HCT116 (cell line): ENCODE results near the gene PXK. TPM values are rescaled to one million over a fixed set of nuclear protein-coding genes. Genes with fewer than 3 reads are reported as not detected.

ENCODE experiments used
- ATAC-seq: fragments of 200-7000 bp; cut with Tn5 transposase; 2 replicates; pipeline ENCODE4 v1.9.1; 2020; ENCODE audit warnings: mild to moderate bottlenecking, moderate library complexity
- BruUV-seq: library from RNA; stranded (reverse); fragments of 400-500 nt; replicated peaks from 2 replicates; lab custom pipeline; 2021; lab: Mats Ljungman, UMichigan
- CTCF ChIA-PET: fragments of 300-600 bp; sonication (Branson Sonifier 250); formaldehyde crosslinking; loops from one replicate; lab custom pipeline; 2021; ENCODE audit warnings: antibody characterized with exemption; lab: Charles Lee
- POLR2A ChIA-PET: fragments of 300-600, 350-600 bp; sonication (Branson Sonifier 250); formaldehyde crosslinking; loops from one replicate; lab custom pipeline; 2021; ENCODE audit warnings: antibody characterized with exemption; lab: Charles Lee
- RAD21 ChIA-PET, 2 experiments: fragments of 300-600 bp; sonication (Branson Sonifier 250); formaldehyde crosslinking; loops; one replicate each; lab custom pipeline; 2023; ENCODE audit warnings: low total read pairs in 2 of 2; ENCODE audit not compliant: uncharacterized antibody in 2 of 2, unreplicated experiment in 2 of 2, low non-redundant PET in 1 of 2; lab: Charles Lee
- DNase-seq: peaks from one replicate; pipeline ENCODE4 v3.0.0-alpha.2; 2010; ENCODE audit warnings: low read depth, low spot score
- H2AFZ ChIP-seq: fragments of 200-600 bp; shearing (Covaris generic), sonication (generic); 2 replicates; pipeline ENCODE4 v1.6.1; 2017; ENCODE audit warnings: low read depth, mixed run types, mixed read lengths, antibody characterized with exemption, low read length; ENCODE audit not compliant: poor library complexity, severe bottlenecking
- H3K27ac ChIP-seq: 2 replicates; pipeline ENCODE4 v1.5.1; 2012; ENCODE audit warnings: low read depth, low read length
- H3K27me3 ChIP-seq: fragments of 200-600 bp; sonication (generic); 2 replicates; pipeline ENCODE4 v1.6.1; 2016; ENCODE audit warnings: mixed run types, low read length, mixed read lengths; ENCODE audit not compliant: insufficient read depth
- H3K36me3 ChIP-seq, 2 experiments: fragments of 200-500 bp in 1 of 2; fragments of 200-600 bp in 1 of 2; sonication (Bioruptor generic) in 1 of 2; sonication (generic) in 1 of 2; 2 replicates each; pipeline versions ENCODE4 v1.5.1 to v1.6.1; 2014 to 2016; ENCODE audit warnings: low read length in 2 of 2, inconsistent platforms in 1 of 2, mixed read lengths in 1 of 2, mixed run types in 1 of 2; ENCODE audit not compliant: insufficient read depth in 2 of 2, control insufficient read depth in 1 of 2
- H3K4me1 ChIP-seq, 2 experiments: fragments of 200-600 bp in 1 of 2; sonication (generic) in 1 of 2; 2 replicates each; pipeline versions ENCODE4 v1.5.1 to v1.6.1; 2012 to 2017; ENCODE audit warnings: low read length in 2 of 2, inconsistent platforms in 1 of 2, mild to moderate bottlenecking in 1 of 2, mixed read lengths in 1 of 2, mixed run types in 1 of 2, moderate library complexity in 1 of 2; ENCODE audit not compliant: insufficient read depth in 2 of 2, control insufficient read depth in 1 of 2
- H3K4me2 ChIP-seq: fragments of 200-600 bp; sonication (generic); 2 replicates; pipeline ENCODE4 v1.6.1; 2017; ENCODE audit warnings: mixed run types, low read length, mixed read lengths
- H3K4me3 ChIP-seq, 2 experiments: fragments of 200-600 bp in 1 of 2; sonication (generic) in 1 of 2; replicated peaks in 1 of 2; 2 replicates each; pipeline ENCODE4 v1.5.1; 2011 to 2016; ENCODE audit warnings: low read length in 2 of 2, control low read depth in 1 of 2, low read depth in 1 of 2, mild to moderate bottlenecking in 1 of 2, mixed read lengths in 1 of 2, mixed run types in 1 of 2
- H3K79me2 ChIP-seq: fragments of 200-600 bp; sonication (generic); 2 replicates; pipeline ENCODE4 v1.6.1; 2017; ENCODE audit warnings: mild to moderate bottlenecking, mixed run types, low read length, moderate library complexity, mixed read lengths; ENCODE audit not compliant: insufficient read depth
- H3K9ac ChIP-seq: fragments of 200-600 bp; sonication (generic); 2 replicates; pipeline ENCODE4 v1.6.1; 2016; ENCODE audit warnings: low read length, mixed read lengths
- H3K9me2 ChIP-seq: fragments of 200-600 bp; sonication (generic), shearing (Covaris generic); 2 replicates; pipeline ENCODE4 v1.6.1; 2017; ENCODE audit warnings: mixed run types, mild to moderate bottlenecking, moderate library complexity; ENCODE audit not compliant: insufficient read depth
- H3K9me3 ChIP-seq, 2 experiments: fragments of 200-500 bp in 1 of 2; fragments of 200-600 bp in 1 of 2; sonication (Bioruptor generic) in 1 of 2; sonication (generic) in 1 of 2; 2 replicates each; pipeline ENCODE4 v1.6.1; 2014 to 2017; ENCODE audit warnings: low read length in 2 of 2, mixed read lengths in 2 of 2, inconsistent platforms in 1 of 2, low read depth in 1 of 2, mild to moderate bottlenecking in 1 of 2, mixed run types in 1 of 2, moderate library complexity in 1 of 2; ENCODE audit not compliant: control insufficient read depth in 1 of 2, insufficient read depth in 1 of 2
- H4K20me1 ChIP-seq: fragments of 200-600 bp; sonication (generic), shearing (Covaris generic); 2 replicates; pipeline ENCODE4 v1.6.1; 2017; ENCODE audit warnings: mixed run types, mild to moderate bottlenecking, moderate library complexity; ENCODE audit not compliant: insufficient read depth
- CEBPB ChIP-seq: IDR thresholded peaks from 2 replicates; pipeline ENCODE4 v1.6.1; 2012; ENCODE audit warnings: low read depth
- EGR1 ChIP-seq: IDR thresholded peaks from 2 replicates; pipeline ENCODE4 v1.6.1; 2012; ENCODE audit warnings: low read depth
- EZH2phosphoT487 ChIP-seq: fragments of 200-600 bp; IDR thresholded peaks from 2 replicates; pipeline ENCODE4 v1.6.1; 2018; ENCODE audit warnings: antibody characterized with exemption, borderline replicate concordance
- FOSL1 ChIP-seq: IDR thresholded peaks from 2 replicates; pipeline ENCODE4 v1.6.1; 2012; ENCODE audit warnings: low read depth
- JUND ChIP-seq: IDR thresholded peaks from 2 replicates; pipeline ENCODE4 v1.6.1; 2012
- SIN3A ChIP-seq: IDR thresholded peaks from 2 replicates; pipeline ENCODE4 v1.6.1; 2012; ENCODE audit warnings: low read depth
- SP1 ChIP-seq: IDR thresholded peaks from 2 replicates; pipeline ENCODE4 v1.6.1; 2012; ENCODE audit warnings: low read depth
- SRF ChIP-seq: IDR thresholded peaks from 2 replicates; pipeline ENCODE4 v1.6.1; 2012; ENCODE audit warnings: low read depth
- YY1 ChIP-seq: IDR thresholded peaks from 2 replicates; pipeline ENCODE4 v1.6.1; 2011; ENCODE audit warnings: low read length, low read depth, moderate library complexity, mild to moderate bottlenecking; ENCODE audit not compliant: insufficient replicate concordance; ENCODE audit errors: extremely low read depth
- intact Hi-C: fragments of 100-400 bp; cut with micrococcal nuclease; formaldehyde crosslinking; loops from 2 replicates; pipeline ENCODE4 v1.10.0; 2022
- total RNA-seq: library from RNA; stranded (reverse); gene quantifications from one replicate; pipeline ENCODE4 v1.2.1, GENCODE V29; 2021; ENCODE audit not compliant: unreplicated experiment
- TF ChIP-seq, protein P1 (sequence below): IDR thresholded peaks from 2 replicates; pipeline ENCODE4 v1.6.1; 2012; ENCODE audit warnings: low read depth
- TF ChIP-seq, protein P2 (sequence below): IDR thresholded peaks from 2 replicates; pipeline ENCODE4 v1.6.1; 2011; ENCODE audit warnings: mild to moderate bottlenecking, low read length, moderate library complexity; ENCODE audit not compliant: insufficient replicate concordance; ENCODE audit errors: extremely low read depth

PXK gene
- total RNA-seq, 1 experiment from 2014 or later: 10.2 TPM

DNA sequence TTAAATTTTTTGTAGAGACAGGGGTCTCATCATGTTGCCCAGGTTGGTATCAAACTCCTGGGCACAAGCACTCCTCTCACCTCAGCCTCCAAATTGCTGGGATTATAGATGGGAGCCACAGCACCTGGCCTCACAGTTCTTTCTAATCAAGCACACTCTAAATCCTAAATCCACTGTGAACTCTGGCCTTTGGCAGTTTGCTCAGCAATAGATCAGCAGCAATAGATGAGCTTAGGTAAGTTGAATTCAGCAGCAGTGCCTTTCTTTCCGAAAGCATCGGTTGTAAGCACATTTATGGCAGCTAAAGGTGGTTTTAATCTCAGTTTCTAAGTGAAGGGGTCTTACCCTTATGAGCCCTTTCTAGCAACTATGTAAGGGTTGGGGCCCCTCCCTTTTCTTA is 84.4 kb downstream of the PXK start:
- ATAC-seq (no peak), DNase-seq (no peak)
- RAD21 ChIA-PET: no interaction called here
- POLR2A ChIA-PET: no interaction called here
- H4K20me1 ChIP-seq: no peaks in the 10 kb centered on the region
- H3K36me3 ChIP-seq: no peaks in the 10 kb centered on the region
- H3K4me1 ChIP-seq: peaks cover 2 to 3% of the 10 kb centered on the region in 2 experiments; a peak in 3 of 4 replicates
- H3K4me3 ChIP-seq: no peak overlapping the region
- BruUV-seq: no TSS peak
- H3K9ac ChIP-seq: no peak overlapping the region
- H3K27me3 ChIP-seq: no peaks in the 10 kb centered on the region
- no peaks in the 10 kb centered on the region for H3K9me3 ChIP-seq
- TF ChIP-seq SRF: no peak
- no peak for TF ChIP-seq YY1
- no peak for TF ChIP-seq JUND
- TF ChIP-seq CEBPB: no peak
- no peak for TF ChIP-seq SP1
- TF ChIP-seq SIN3A: no peak
- no peak for TF ChIP-seq EGR1
- TF ChIP-seq, protein P1, sequence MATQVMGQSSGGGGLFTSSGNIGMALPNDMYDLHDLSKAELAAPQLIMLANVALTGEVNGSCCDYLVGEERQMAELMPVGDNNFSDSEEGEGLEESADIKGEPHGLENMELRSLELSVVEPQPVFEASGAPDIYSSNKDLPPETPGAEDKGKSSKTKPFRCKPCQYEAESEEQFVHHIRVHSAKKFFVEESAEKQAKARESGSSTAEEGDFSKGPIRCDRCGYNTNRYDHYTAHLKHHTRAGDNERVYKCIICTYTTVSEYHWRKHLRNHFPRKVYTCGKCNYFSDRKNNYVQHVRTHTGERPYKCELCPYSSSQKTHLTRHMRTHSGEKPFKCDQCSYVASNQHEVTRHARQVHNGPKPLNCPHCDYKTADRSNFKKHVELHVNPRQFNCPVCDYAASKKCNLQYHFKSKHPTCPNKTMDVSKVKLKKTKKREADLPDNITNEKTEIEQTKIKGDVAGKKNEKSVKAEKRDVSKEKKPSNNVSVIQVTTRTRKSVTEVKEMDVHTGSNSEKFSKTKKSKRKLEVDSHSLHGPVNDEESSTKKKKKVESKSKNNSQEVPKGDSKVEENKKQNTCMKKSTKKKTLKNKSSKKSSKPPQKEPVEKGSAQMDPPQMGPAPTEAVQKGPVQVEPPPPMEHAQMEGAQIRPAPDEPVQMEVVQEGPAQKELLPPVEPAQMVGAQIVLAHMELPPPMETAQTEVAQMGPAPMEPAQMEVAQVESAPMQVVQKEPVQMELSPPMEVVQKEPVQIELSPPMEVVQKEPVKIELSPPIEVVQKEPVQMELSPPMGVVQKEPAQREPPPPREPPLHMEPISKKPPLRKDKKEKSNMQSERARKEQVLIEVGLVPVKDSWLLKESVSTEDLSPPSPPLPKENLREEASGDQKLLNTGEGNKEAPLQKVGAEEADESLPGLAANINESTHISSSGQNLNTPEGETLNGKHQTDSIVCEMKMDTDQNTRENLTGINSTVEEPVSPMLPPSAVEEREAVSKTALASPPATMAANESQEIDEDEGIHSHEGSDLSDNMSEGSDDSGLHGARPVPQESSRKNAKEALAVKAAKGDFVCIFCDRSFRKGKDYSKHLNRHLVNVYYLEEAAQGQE: no peak
- TF ChIP-seq EZH2phosphoT487: no peak
- TF ChIP-seq, protein P2, sequence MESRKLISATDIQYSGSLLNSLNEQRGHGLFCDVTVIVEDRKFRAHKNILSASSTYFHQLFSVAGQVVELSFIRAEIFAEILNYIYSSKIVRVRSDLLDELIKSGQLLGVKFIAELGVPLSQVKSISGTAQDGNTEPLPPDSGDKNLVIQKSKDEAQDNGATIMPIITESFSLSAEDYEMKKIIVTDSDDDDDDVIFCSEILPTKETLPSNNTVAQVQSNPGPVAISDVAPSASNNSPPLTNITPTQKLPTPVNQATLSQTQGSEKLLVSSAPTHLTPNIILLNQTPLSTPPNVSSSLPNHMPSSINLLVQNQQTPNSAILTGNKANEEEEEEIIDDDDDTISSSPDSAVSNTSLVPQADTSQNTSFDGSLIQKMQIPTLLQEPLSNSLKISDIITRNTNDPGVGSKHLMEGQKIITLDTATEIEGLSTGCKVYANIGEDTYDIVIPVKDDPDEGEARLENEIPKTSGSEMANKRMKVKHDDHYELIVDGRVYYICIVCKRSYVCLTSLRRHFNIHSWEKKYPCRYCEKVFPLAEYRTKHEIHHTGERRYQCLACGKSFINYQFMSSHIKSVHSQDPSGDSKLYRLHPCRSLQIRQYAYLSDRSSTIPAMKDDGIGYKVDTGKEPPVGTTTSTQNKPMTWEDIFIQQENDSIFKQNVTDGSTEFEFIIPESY: no peak
- TF ChIP-seq FOSL1: no peak
- TF ChIP-seq, all 23 proteins: peak for 0
- H3K4me2 ChIP-seq: no peak overlapping the region
- CTCF ChIA-PET: interaction anchor here (2.2 kb wide), 1 partner anchor 111 kb away, joined by 5 read pairs; the partner anchor contains the start of genes HTD2 and RPP14
- no peaks in the 10 kb centered on the region for H3K9me2 ChIP-seq
- H2AFZ ChIP-seq: no peak overlapping the region
- intact Hi-C loops: no loop called here
- H3K27ac ChIP-seq: no peak overlapping the region
- no peaks in the 10 kb centered on the region for H3K79me2 ChIP-seq
